GM10266 (cell line): ENCODE results near the gene ATP6V1F.

Experiments used
- DNase-seq: peaks from one replicate; pipeline ENCODE4 v3.0.0; 2012; ENCODE audit errors: extremely low spot score
- TF ChIP-seq, protein P1 (sequence below): IDR thresholded peaks from 2 replicates; pipeline ENCODE4 v1.5.1; 2012; ENCODE audit warnings: mild to moderate bottlenecking, low read depth; ENCODE audit not compliant: control insufficient read depth, insufficient read depth; ENCODE audit errors: missing control alignments

Gene ATP6V1F

GRCh38 chr7:128859232-128860157 lies 3.2 kb upstream of the ATP6V1F start:
- no peak for DNase-seq
- TF ChIP-seq, protein P1, sequence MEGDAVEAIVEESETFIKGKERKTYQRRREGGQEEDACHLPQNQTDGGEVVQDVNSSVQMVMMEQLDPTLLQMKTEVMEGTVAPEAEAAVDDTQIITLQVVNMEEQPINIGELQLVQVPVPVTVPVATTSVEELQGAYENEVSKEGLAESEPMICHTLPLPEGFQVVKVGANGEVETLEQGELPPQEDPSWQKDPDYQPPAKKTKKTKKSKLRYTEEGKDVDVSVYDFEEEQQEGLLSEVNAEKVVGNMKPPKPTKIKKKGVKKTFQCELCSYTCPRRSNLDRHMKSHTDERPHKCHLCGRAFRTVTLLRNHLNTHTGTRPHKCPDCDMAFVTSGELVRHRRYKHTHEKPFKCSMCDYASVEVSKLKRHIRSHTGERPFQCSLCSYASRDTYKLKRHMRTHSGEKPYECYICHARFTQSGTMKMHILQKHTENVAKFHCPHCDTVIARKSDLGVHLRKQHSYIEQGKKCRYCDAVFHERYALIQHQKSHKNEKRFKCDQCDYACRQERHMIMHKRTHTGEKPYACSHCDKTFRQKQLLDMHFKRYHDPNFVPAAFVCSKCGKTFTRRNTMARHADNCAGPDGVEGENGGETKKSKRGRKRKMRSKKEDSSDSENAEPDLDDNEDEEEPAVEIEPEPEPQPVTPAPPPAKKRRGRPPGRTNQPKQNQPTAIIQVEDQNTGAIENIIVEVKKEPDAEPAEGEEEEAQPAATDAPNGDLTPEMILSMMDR: no peak

DNA sequence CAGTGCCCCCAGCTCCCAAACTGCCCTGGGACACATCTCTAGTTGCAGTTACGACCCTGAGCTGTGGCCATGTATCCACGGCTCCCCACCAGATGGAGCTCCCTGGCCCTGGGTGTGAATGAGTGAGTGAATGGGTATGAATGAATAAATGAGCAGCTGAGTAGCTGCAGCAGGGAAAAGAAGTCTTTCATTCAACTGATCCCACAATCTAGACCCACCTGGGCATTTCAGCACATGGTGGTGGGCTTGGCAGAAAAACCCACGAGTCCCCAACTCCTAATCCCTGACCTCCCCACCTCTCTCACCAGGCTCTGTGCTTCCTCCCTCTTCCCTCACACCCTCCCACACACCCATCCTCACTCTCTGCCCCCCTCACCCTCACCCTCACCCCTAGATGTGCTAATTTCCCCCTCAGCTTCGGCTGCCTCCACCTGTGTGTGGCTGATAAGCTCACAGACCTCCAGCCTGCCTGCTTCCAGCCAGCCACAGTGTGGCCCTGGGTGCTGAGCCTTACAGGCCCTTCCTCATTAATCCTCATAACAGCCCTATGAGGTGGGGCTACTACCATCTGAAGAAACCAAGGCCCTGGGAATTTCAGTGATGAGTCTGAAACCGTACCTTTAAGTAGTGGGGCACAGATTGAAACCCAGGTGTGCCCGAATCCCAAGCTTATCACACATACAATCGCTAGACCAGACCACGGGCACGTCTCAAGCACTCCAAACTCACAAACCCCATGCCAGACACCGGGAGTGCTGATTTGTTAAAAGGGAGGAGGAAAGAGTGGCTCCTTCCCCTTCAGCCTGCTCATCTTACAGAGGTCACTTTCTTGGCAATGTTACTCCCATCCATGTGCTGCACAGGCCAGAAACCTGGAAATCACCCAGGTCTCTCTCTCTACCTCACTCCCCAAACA lies 2.2 kb upstream of the ATP6V1F start:
- TF ChIP-seq, protein P1: peak; percentile 26
- no peak for DNase-seq

DNA sequence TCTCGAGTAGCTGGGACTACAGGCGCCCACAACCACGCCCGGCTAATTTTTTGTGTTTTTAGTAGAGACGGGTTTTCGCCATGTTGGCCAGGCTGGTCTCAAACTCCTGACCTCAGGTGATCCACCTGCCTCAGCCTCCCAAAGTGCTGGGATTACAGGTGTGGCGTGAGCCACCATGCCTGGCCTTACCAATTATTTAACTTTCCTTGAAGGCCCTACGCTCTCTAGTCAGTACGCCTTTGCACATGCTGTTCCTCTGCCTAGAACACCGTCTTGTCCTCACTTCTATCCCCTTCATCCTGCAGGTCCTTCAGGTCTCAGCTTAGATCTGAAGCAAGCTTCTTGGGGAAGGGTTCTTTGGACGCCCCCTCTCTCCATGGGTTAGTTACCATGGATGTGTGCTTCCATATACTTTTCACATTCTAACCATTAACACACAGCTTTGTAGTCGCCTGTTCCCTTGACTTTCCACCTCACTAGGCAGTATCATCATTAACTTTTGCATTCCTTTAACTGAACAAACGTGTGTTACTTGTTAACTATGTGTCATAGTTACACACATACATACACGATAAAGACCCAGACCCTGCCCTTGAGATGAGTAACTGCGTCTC lies 592 bp upstream of the ATP6V1F start:
- TF ChIP-seq, protein P1: no peak
- no peak for DNase-seq

- peak; percentile 74 for DNase-seq
These were observed 855 bp downstream of the ATP6V1F start for GRCh38 chr7:128863433-128863989.

DNA sequence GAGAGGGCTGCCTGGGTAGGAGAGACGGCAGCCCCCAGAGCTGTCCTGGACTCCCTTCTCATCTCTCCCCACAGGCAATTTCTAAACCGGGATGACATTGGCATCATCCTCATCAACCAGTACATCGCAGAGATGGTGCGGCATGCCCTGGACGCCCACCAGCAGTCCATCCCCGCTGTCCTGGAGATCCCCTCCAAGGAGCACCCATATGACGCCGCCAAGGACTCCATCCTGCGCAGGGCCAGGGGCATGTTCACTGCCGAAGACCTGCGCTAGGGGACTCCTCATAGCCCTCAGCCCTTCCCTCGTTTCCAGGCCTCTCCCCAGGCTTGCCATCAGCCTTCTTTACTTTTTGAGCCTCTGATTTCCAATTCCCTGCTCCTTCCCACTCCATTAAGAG lies 2.6 kb downstream of the ATP6V1F start:
- DNase-seq: no peak
- TF ChIP-seq, protein P1: no peak

More at GRCh38 chr7:128863433-128863989, 855 bp downstream of the ATP6V1F start:
- TF ChIP-seq, protein P1: peak; percentile 53

DNA sequence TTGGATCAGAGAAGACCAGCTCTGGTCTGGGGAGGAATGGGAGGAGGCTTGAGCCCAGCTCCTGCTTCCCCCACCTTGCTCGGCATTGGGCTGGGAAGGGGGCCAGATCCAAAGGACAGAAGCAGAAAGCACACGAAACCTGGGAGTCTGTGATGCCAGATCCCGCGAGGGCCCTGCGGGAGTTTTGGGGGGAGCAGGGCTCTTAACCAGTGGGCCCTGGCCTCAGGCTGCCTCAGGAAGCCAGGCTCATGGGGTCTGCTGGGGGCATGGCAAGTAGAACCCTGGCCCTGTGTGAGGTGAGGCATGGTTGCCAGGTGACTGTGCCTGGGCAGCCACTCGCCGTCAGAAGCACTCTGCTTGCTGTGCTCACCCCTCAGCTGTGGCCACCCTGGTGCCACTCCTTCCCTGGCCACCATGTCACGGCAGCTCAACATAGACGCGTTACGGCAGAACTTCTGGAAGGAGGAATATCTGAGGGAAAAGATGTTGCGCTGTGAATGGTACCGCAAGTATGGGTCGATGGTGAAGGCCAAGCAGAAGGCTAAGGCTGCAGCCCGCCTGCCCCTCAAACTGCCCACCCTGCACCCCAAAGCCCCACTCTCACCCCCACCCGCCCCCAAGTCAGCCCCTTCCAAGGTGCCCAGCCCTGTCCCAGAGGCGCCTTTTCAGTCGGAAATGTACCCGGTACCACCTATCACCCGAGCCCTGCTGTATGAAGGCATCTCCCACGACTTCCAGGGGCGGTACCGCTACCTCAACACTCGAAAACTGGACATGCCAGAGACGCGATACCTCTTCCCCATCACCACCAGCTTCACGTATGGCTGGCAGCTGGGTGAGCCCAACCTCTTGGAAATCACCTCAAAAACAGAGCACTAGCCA lies 3.6 kb downstream of the ATP6V1F start:
- no peak for DNase-seq
- TF ChIP-seq, protein P1: no peak
